CD14-positive monocyte (primary cell): ENCODE data around the gene TRAF3. TPM values are rescaled to one million over a fixed set of nuclear protein-coding genes. Genes with fewer than 3 reads are reported as not detected.
A peak's percentile ranks its signal among the peaks of the same experiment; 100 is the strongest.
"Not testable (repeated sequence)": the region's sequence is repeated elsewhere in the genome, so short reads cannot be mapped to it uniquely, and the experiment has no call there.

ENCODE experiments used
- DNase-seq, 3 donors: peaks; one replicate each; pipeline ENCODE4 v3.0.0-alpha.2; 2011 to 2022
- H2AFZ ChIP-seq: 2 replicates; pipeline ENCODE4 v1.6.0; 2012; ENCODE audit warnings: mild to moderate bottlenecking, low read depth, low read length, inconsistent platforms; ENCODE audit not compliant: insufficient read depth, poor library complexity, severe bottlenecking
- H3K27ac ChIP-seq, 2 donors: 1 replicate in 1 of 2; 2 replicates in 1 of 2; pipeline ENCODE4 v1.5.1; 2012 to 2013; ENCODE audit warnings: low read length in 2 of 2, control low read depth in 1 of 2, inconsistent platforms in 1 of 2, low read depth in 1 of 2, mild to moderate bottlenecking in 1 of 2
- H3K27me3 ChIP-seq, 2 donors: one replicate each; pipeline versions ENCODE4 v1.6.0 to v1.6.1; 2011 to 2013; ENCODE audit warnings: low read length in 2 of 2; ENCODE audit not compliant: control insufficient read depth in 2 of 2, insufficient read depth in 2 of 2
- H3K36me3 ChIP-seq, 2 donors: replicated peaks in 1 of 2; 1 replicate in 1 of 2; 2 replicates in 1 of 2; pipeline versions ENCODE4 v1.5.1 to v1.6.1; 2012 to 2013; ENCODE audit warnings: low read length in 2 of 2, control low read depth in 1 of 2, inconsistent platforms in 1 of 2, mild to moderate bottlenecking in 1 of 2; ENCODE audit not compliant: insufficient read depth in 2 of 2, control insufficient read depth in 1 of 2
- H3K4me1 ChIP-seq, 2 donors: 1 replicate in 1 of 2; 2 replicates in 1 of 2; pipeline versions ENCODE4 v1.5.1 to v1.6.1; 2012 to 2013; ENCODE audit warnings: low read length in 2 of 2, control low read depth in 1 of 2, inconsistent platforms in 1 of 2, mild to moderate bottlenecking in 1 of 2, moderate library complexity in 1 of 2; ENCODE audit not compliant: insufficient read depth in 2 of 2, control insufficient read depth in 1 of 2
- H3K4me2 ChIP-seq: replicated peaks from 2 replicates; pipeline ENCODE3; 2012; ENCODE audit warnings: low read length, moderate library complexity, mild to moderate bottlenecking; ENCODE audit not compliant: poor library complexity, severe bottlenecking; ENCODE audit errors: extremely low read depth
- H3K4me3 ChIP-seq, 3 experiments: fragments of 200-600 bp in 1 of 3; sonication (generic) in 1 of 3; replicated peaks in 1 of 3; 1 replicate in 2 of 3; 2 replicates in 1 of 3; pipeline ENCODE4 v1.5.1; 2011 to 2013; ENCODE audit warnings: low read length in 3 of 3, mild to moderate bottlenecking in 3 of 3, control low read depth in 2 of 3, low read depth in 2 of 3, inconsistent platforms in 1 of 3, moderate library complexity in 1 of 3
- H3K79me2 ChIP-seq: 2 replicates; pipeline ENCODE4 v1.6.0; 2012; ENCODE audit warnings: mild to moderate bottlenecking, control low read depth, inconsistent platforms, low read length, moderate library complexity; ENCODE audit not compliant: insufficient read depth
- H3K9ac ChIP-seq: 2 replicates; pipeline ENCODE4 v1.6.0; 2017; ENCODE audit warnings: low read length, mild to moderate bottlenecking; ENCODE audit not compliant: insufficient read depth, poor library complexity, severe bottlenecking
- H3K9me3 ChIP-seq, 2 donors: replicated peaks in 1 of 2; 1 replicate in 1 of 2; 2 replicates in 1 of 2; pipeline versions ENCODE4 v1.5.1 to v1.6.1; 2012 to 2013; ENCODE audit warnings: low read length in 2 of 2, control low read depth in 1 of 2; ENCODE audit not compliant: control insufficient read depth in 1 of 2, insufficient read depth in 1 of 2
- H4K20me1 ChIP-seq: 2 replicates; pipeline ENCODE4 v1.6.0; 2012; ENCODE audit warnings: mild to moderate bottlenecking, low read length, control low read depth, moderate library complexity; ENCODE audit not compliant: insufficient read depth
- H3K27ac Mint-ChIP-seq, 7 donors: one replicate each; pipeline ENCODE4 v1.8.0; 2020; ENCODE audit warnings: mild to moderate bottlenecking in 7 of 7, mixed read lengths in 7 of 7, moderate library complexity in 6 of 7, inconsistent platforms in 2 of 7
- H3K27me3 Mint-ChIP-seq, 3 donors: one replicate each; pipeline ENCODE4 v1.8.0; 2021 to 2022; ENCODE audit warnings: low read depth in 3 of 3, mild to moderate bottlenecking in 3 of 3, mixed read lengths in 3 of 3, moderate library complexity in 3 of 3, inconsistent platforms in 1 of 3
- H3K36me3 Mint-ChIP-seq, 2 donors: one replicate each; pipeline ENCODE4 v1.8.0; 2020; ENCODE audit warnings: mixed read lengths in 2 of 2, inconsistent platforms in 1 of 2, mild to moderate bottlenecking in 1 of 2
- H3K4me1 Mint-ChIP-seq: one replicate; pipeline ENCODE4 v1.8.0; 2020; ENCODE audit warnings: mild to moderate bottlenecking, mixed read lengths
- H3K4me3 Mint-ChIP-seq, 2 donors: one replicate each; pipeline ENCODE4 v1.8.0; 2020; ENCODE audit warnings: mild to moderate bottlenecking in 2 of 2, mixed read lengths in 2 of 2, moderate library complexity in 1 of 2
- H3K9me3 Mint-ChIP-seq, 7 donors: one replicate each; pipeline ENCODE4 v1.8.0; 2020 to 2022; ENCODE audit warnings: mixed read lengths in 7 of 7, mild to moderate bottlenecking in 6 of 7, moderate library complexity in 6 of 7, inconsistent platforms in 2 of 7
- WGBS: methylation state at CpG from one replicate; pipeline ENCODE4 v1.1.5; 2013; ENCODE audit warnings: missing lambda C conversion rate; ENCODE audit not compliant: insufficient coverage; 5-methylcytosine and 5-hydroxymethylcytosine counted together
- intact Hi-C, 2 donors: fragments of 100-400 bp; cut with micrococcal nuclease; formaldehyde crosslinking; loops; one replicate each; pipeline versions ENCODE4 v1.15.0 to v1.15.1; 2023
- polyA plus RNA-seq, 3 donors: library from polyadenylated mRNA; depleted of rRNA in 1 of 3; unstranded in 2 of 3; stranded (reverse) in 1 of 3; fragments of 300-500 nt in 2 of 3; fragments of >200 nt in 1 of 3; fragmentation: Illumina TruSeq in 2 of 3; gene quantifications; 1 replicate in 2 of 3; 2 replicates in 1 of 3; pipeline ENCODE4 v1.2.3, GENCODE V29; 2012 to 2021
- TF ChIP-seq, protein P1 (sequence below): fragments of 200-600 bp; IDR thresholded peaks from one replicate; pipeline ENCODE4 v1.8.0; 2022; ENCODE audit warnings: antibody characterized with exemption, mild to moderate bottlenecking

TRAF3 gene
- polyA plus RNA-seq, 3 donors = 12.0 to 37.6 (median 17.3) TPM

DNA sequence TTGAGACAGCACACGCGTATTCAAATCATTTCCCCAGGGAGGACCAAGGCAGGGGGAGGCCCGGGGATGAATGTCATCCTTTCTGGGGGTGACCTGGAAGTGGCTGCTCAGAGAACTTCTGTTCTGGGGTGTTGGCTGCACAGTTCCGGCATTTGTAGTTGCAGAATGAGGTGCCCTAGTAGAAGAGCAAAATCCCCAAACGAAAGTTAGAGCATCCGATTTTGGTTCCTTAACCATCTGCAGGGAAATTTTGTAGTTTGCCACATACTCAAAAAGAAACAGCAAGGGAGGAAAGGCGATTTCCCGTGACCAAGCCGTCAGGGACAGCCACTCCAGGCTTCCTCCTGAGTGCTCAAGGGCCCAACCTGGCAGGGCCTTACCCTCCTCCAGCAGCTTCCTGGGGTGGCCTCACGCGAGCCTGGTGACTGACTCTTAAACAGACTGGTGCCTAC is 13.0 kb upstream of the TRAF3 start:
- Mint-ChIP-seq H3K4me3 (no peak overlapping the region), H3K27me3 (peaks cover 2 to 16% (median 6%) of the 10 kb centered on the region in 3 donors), H3K27ac (peak overlapping the region in 2 of 7 donors; percentile 45 to 60), H3K9me3 (peaks cover 0 to 3% (median 0%) of the 10 kb centered on the region in 7 donors), H3K36me3 (no peaks in the 10 kb centered on the region), H3K4me1 (peaks cover 30% of the 10 kb centered on the region)
- intact Hi-C loops = no loop called here
- no peaks in the 10 kb centered on the region for H3K27me3 ChIP-seq
- no peak overlapping the region for H3K27ac ChIP-seq
- no peaks in the 10 kb centered on the region for H3K79me2 ChIP-seq
- no peak overlapping the region for H3K4me2 ChIP-seq
- TF ChIP-seq, protein P1, sequence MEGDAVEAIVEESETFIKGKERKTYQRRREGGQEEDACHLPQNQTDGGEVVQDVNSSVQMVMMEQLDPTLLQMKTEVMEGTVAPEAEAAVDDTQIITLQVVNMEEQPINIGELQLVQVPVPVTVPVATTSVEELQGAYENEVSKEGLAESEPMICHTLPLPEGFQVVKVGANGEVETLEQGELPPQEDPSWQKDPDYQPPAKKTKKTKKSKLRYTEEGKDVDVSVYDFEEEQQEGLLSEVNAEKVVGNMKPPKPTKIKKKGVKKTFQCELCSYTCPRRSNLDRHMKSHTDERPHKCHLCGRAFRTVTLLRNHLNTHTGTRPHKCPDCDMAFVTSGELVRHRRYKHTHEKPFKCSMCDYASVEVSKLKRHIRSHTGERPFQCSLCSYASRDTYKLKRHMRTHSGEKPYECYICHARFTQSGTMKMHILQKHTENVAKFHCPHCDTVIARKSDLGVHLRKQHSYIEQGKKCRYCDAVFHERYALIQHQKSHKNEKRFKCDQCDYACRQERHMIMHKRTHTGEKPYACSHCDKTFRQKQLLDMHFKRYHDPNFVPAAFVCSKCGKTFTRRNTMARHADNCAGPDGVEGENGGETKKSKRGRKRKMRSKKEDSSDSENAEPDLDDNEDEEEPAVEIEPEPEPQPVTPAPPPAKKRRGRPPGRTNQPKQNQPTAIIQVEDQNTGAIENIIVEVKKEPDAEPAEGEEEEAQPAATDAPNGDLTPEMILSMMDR = no peak
- H3K9ac ChIP-seq = no peak overlapping the region
- no peak overlapping the region for H2AFZ ChIP-seq
- no peak for DNase-seq
- WGBS = 100% methylated on average over 1 of the region's 11 CpGs
- H3K9me3 ChIP-seq = no peaks in the 10 kb centered on the region
- no peaks in the 10 kb centered on the region for H4K20me1 ChIP-seq
- H3K4me1 ChIP-seq = peaks cover 21% of the 10 kb centered on the region in 2 donors
- no peak overlapping the region for H3K4me3 ChIP-seq
- H3K36me3 ChIP-seq = no peaks in the 10 kb centered on the region

DNA sequence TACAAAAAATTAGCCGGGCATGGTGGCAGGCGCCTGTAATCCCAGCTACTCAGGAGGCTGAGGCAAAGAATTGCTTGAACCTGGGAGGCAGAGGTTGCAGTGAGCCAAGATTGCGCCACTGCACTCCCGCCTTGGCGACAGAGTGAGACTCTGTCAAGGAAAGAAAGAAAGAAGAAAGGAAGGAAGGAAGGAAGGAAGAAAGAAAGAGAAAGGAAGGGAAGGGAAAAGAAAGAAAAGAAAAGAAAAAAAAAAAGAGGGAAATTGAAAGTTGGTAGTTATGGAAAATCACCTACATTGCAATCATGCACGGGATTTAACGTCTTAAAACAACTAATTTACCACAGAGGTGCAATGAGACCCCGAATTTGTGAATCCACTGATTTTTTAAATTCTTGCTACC is 11.5 kb upstream of the TRAF3 start:
- intact Hi-C loops, H2AFZ ChIP-seq, DNase-seq, H3K4me3 ChIP-seq, H3K9ac ChIP-seq, H3K36me3 ChIP-seq, H4K20me1 ChIP-seq, H3K4me2 ChIP-seq, H3K36me3 Mint-ChIP-seq, H3K79me2 ChIP-seq, H3K9me3 Mint-ChIP-seq, H3K27ac ChIP-seq, H3K27me3 ChIP-seq, H3K4me3 Mint-ChIP-seq, H3K9me3 ChIP-seq: not testable (repeated sequence)
- Mint-ChIP-seq H3K4me1 (peaks cover 26% of the 10 kb centered on the region), H3K27me3 (peaks cover 2 to 14% (median 6%) of the 10 kb centered on the region in 3 donors), H3K27ac (peak overlapping the region in 2 of 7 donors; percentile 23 to 70)
- peaks cover 24% of the 10 kb centered on the region in 2 donors for H3K4me1 ChIP-seq
- 93% methylated on average over 3 of the region's 8 CpGs for WGBS
